PC-3 (cell line): Measurements from ENCODE around the gene BAIAP2. TPM values are rescaled to one million over a fixed set of nuclear protein-coding genes. Genes with fewer than 3 reads are reported as not detected.

ENCODE experiments used
- ATAC-seq: fragments of 200-7000 bp; cut with Tn5 transposase; 2 replicates; pipeline ENCODE4 v1.9.1; 2020; ENCODE audit warnings: mild to moderate bottlenecking, moderate library complexity
- BruUV-seq: library from RNA; stranded (reverse); fragments of 400-500 nt; replicated peaks from 2 replicates; lab custom pipeline; 2021; lab: Mats Ljungman, UMichigan
- CTCF ChIA-PET: fragments of 300-600 bp; sonication (Branson Sonifier 250); formaldehyde crosslinking; loops from one replicate; lab custom pipeline; 2022; ENCODE audit warnings: antibody characterized with exemption; lab: Charles Lee
- POLR2A ChIA-PET: fragments of 300-600 bp; sonication (Branson Sonifier 250); formaldehyde crosslinking; loops from one replicate; lab custom pipeline; 2022; ENCODE audit warnings: antibody characterized with exemption; ENCODE audit not compliant: unreplicated experiment; lab: Charles Lee
- DNase-seq: peaks from one replicate; pipeline ENCODE4 v3.0.0-alpha.2; 2015
- H2AFZ ChIP-seq: fragments of 300-600 bp; sonication (generic); 2 replicates; pipeline ENCODE4 v1.6.0; 2016; ENCODE audit warnings: antibody characterized with exemption, low read length
- H3F3A ChIP-seq: fragments of 300-600 bp; sonication (generic); one replicate; pipeline ENCODE4 v1.6.0; 2017; ENCODE audit warnings: antibody characterized with exemption, low read length, control low read depth, mild to moderate bottlenecking; ENCODE audit not compliant: unreplicated experiment
- H3K27ac ChIP-seq: fragments of 300-600 bp; sonication (generic); 2 replicates; pipeline ENCODE4 v1.5.1; 2016; ENCODE audit warnings: mild to moderate bottlenecking, low read length
- H3K27me3 ChIP-seq: fragments of 300-600 bp; sonication (generic); 2 replicates; pipeline ENCODE4 v1.6.1; 2016; ENCODE audit warnings: low read length, mixed read lengths
- H3K36me3 ChIP-seq: fragments of 300-600 bp; sonication (generic); 2 replicates; pipeline ENCODE4 v1.6.1; 2016; ENCODE audit warnings: low read depth, mixed run types, low read length, mixed read lengths
- H3K4me1 ChIP-seq: fragments of 300-600 bp; sonication (generic); 2 replicates; pipeline ENCODE4 v1.5.1; 2016; ENCODE audit warnings: low read length; ENCODE audit not compliant: insufficient read depth
- H3K4me2 ChIP-seq: fragments of 300-600 bp; sonication (generic); 2 replicates; pipeline ENCODE4 v1.6.0; 2016; ENCODE audit warnings: low read length
- H3K4me3 ChIP-seq: fragments of 300-600 bp; sonication (generic); 2 replicates; pipeline ENCODE4 v1.5.1; 2016; ENCODE audit warnings: mild to moderate bottlenecking, low read length, mixed read lengths
- H3K79me2 ChIP-seq: fragments of 300-600 bp; sonication (generic); 2 replicates; pipeline ENCODE4 v1.6.1; 2017; ENCODE audit warnings: low read length, mixed read lengths
- H3K9ac ChIP-seq: fragments of 300-600 bp; sonication (generic); 2 replicates; pipeline ENCODE4 v1.6.0; 2016; ENCODE audit warnings: mild to moderate bottlenecking, low read length
- H3K9me2 ChIP-seq: fragments of 300-600 bp; sonication (generic); replicated peaks from 2 replicates; pipeline ENCODE4 v1.6.1; 2016; ENCODE audit warnings: mixed run types, low read length, mixed read lengths
- H3K9me3 ChIP-seq: fragments of 300-600 bp; sonication (generic); 2 replicates; pipeline ENCODE4 v1.6.1; 2016; ENCODE audit warnings: low read length, mixed read lengths
- H4K20me1 ChIP-seq: fragments of 300-600 bp; sonication (generic); 2 replicates; pipeline ENCODE4 v1.6.1; 2016; ENCODE audit warnings: low read length, mixed read lengths
- EZH2 ChIP-seq: fragments of 300-600 bp; sonication (generic); IDR thresholded peaks from one replicate; pipeline ENCODE4 v1.6.1; 2017; ENCODE audit warnings: antibody characterized with exemption, mild to moderate bottlenecking, low read length; ENCODE audit not compliant: unreplicated experiment
- EZH2phosphoT487 ChIP-seq: fragments of 300-600 bp; sonication (generic); IDR thresholded peaks from 2 replicates; pipeline ENCODE4 v1.6.1; 2018; ENCODE audit warnings: mild to moderate bottlenecking, antibody characterized with exemption, low read length, borderline replicate concordance
- intact Hi-C: fragments of 100-400 bp; cut with micrococcal nuclease; formaldehyde crosslinking; loops from 2 replicates; pipeline ENCODE4 v1.9.0; 2023
- total RNA-seq: library from RNA; depleted of rRNA; stranded (reverse); fragments of >200 nt; gene quantifications from 2 replicates; pipeline ENCODE4 v1.2.3, GENCODE V29; 2014
- TF ChIP-seq, protein P1 (sequence below): fragments of 300-600 bp; sonication (generic); conservative IDR thresholded peaks from 2 replicates; pipeline ENCODE4 v1.5.1; 2017; ENCODE audit warnings: antibody characterized with exemption, low read depth, mild to moderate bottlenecking, low read length

Gene BAIAP2
- total RNA-seq, 1 experiment from 2014 or later: 56.9 TPM

DNA sequence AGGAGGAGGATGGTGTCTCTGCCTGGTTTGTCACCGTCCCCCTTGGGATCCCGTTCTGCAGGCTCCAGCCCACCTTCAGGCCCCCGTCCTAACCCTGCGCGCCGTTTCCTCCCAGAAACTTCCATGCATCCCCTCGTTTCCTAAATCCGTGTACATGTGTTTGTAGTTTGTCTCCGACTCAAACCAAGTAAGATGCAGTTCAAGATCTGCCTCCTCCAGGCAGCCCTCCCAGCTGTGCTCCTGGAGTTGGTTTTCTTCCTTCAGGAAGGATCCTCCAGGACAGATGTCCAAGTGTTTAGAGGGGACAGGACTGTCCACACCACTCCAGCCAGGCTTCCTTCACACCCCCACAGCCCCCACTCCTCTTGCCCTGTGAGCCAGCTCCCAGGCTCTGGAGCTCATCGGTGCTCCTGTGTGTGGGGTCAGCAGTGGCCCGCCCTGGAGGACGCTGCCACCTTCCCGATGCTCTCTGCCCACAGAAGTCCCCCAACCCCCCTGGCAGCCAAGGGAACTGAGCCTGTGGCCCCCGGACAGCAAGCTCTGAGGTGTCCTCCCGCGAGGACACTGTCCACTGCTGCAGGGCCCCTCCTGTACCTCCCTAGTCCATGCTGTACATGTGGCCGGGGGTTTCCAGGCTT is 11.3 kb downstream of the BAIAP2 start:
- TF ChIP-seq EZH2phosphoT487: no peak
- no peak for TF ChIP-seq EZH2
- TF ChIP-seq, protein P1, sequence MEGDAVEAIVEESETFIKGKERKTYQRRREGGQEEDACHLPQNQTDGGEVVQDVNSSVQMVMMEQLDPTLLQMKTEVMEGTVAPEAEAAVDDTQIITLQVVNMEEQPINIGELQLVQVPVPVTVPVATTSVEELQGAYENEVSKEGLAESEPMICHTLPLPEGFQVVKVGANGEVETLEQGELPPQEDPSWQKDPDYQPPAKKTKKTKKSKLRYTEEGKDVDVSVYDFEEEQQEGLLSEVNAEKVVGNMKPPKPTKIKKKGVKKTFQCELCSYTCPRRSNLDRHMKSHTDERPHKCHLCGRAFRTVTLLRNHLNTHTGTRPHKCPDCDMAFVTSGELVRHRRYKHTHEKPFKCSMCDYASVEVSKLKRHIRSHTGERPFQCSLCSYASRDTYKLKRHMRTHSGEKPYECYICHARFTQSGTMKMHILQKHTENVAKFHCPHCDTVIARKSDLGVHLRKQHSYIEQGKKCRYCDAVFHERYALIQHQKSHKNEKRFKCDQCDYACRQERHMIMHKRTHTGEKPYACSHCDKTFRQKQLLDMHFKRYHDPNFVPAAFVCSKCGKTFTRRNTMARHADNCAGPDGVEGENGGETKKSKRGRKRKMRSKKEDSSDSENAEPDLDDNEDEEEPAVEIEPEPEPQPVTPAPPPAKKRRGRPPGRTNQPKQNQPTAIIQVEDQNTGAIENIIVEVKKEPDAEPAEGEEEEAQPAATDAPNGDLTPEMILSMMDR: no peak
- Histone ChIP-seq H3F3A (no peaks in the 10 kb centered on the region), H3K9me3 (no peaks in the 10 kb centered on the region), H2AFZ (no peak overlapping the region), H3K79me2 (peaks cover 100% of the 10 kb centered on the region), H3K27me3 (no peaks in the 10 kb centered on the region), H3K4me1 (peaks cover 63% of the 10 kb centered on the region), H3K9ac (no peak overlapping the region), H4K20me1 (peaks cover 36% of the 10 kb centered on the region), H3K27ac (no peak overlapping the region), H3K36me3 (0 out of 2 replicates have a peak, but pooled peaks cover 2% of the 10 kb centered on the region), H3K9me2 (no peaks in the 10 kb centered on the region), H3K4me3 (no peak overlapping the region), H3K4me2 (no peak overlapping the region)
- BruUV-seq: no TSS peak
- intact Hi-C loops: no loop called here
- ChIA-PET POLR2A (no interaction called here), CTCF (no interaction called here)
- no peak for DNase-seq
- ATAC-seq: no peak

DNA sequence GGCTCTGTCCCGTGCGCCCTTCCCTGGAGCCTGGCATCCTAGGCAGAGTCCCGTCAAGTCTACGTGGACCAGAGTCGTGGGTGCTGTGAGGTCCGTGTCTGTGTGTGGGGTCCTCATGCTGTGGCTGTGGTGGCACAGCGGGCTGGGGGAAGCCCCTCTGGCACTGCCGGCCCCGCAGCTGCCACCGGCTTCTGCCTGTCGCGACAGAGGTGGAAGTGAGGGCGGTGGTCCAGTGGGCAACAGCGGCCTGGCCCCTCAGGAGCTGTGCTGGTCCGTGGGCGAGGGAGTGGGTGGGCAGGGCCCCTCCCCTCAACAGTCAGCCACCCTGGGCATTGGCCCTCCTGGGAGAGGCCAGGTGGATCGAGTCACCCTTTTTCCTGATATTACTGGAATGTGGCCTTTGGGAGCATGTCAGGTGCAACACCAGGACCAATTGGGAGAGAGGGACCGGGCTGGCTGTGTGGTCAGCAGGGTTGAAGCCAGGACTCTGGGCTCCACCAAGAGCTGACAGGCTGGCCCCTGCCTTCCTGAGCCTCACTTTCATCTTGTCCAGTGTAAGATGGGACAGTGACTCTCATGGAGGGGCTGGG is 11.9 kb downstream of the BAIAP2 start:
- H3K27ac ChIP-seq: no peak overlapping the region
- no peaks in the 10 kb centered on the region for H3F3A ChIP-seq
- H2AFZ ChIP-seq: no peak overlapping the region
- DNase-seq (peak; percentile 21), ATAC-seq (no peak)
- H3K9ac ChIP-seq: no peak overlapping the region
- intact Hi-C loops: no loop called here
- H3K36me3 ChIP-seq: 0 out of 2 replicates have a peak, but pooled peaks cover 2% of the 10 kb centered on the region
- peaks cover 62% of the 10 kb centered on the region for H3K4me1 ChIP-seq
- peaks cover 35% of the 10 kb centered on the region; the same call in 1 of the 2 replicates for H4K20me1 ChIP-seq
- BruUV-seq: no TSS peak
- H3K9me2 ChIP-seq: no peaks in the 10 kb centered on the region
- no peaks in the 10 kb centered on the region for H3K27me3 ChIP-seq
- no peak overlapping the region for H3K4me3 ChIP-seq
- no peaks in the 10 kb centered on the region for H3K9me3 ChIP-seq
- H3K79me2 ChIP-seq: peaks cover 100% of the 10 kb centered on the region
- no peak overlapping the region for H3K4me2 ChIP-seq
- ChIA-PET CTCF (no interaction called here), POLR2A (no interaction called here)
- TF ChIP-seq, protein P1: no peak
- TF ChIP-seq EZH2 (no peak), EZH2phosphoT487 (no peak)

DNA sequence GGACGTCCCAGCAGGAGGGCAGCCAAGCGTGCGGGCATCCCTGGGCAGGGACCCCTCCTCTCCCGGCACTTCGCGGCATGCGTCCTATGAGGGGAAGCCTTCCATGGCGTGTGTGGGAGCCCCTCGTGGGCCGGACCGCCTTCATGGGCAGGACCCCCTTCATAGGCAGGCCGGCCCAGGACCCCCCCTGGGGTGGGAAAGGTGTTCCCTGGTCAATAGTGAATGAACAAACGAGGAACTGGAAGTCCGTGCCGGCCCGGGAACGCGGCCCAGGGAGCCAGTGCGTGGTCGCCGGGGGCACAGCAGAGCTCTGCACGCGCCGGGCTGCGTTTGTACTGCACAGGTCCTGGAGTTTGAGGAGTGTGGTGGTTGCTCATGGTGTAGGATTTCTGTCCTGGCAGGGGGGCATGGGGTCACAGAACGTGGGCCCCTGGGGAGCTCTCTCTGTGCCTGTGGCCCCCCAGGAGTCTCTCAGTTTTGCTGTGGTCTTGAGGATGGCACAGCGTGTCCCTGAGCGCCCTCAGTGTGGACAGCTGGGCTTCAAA is 13.9 kb downstream of the BAIAP2 start:
- no peak overlapping the region for H3K4me3 ChIP-seq
- DNase-seq: no peak
- H3K27me3 ChIP-seq: no peaks in the 10 kb centered on the region
- H3F3A ChIP-seq: no peaks in the 10 kb centered on the region
- POLR2A ChIA-PET: no interaction called here
- no peak for ATAC-seq
- H3K9me3 ChIP-seq: no peaks in the 10 kb centered on the region
- H3K4me2 ChIP-seq: peak overlapping the region; percentile 81
- intact Hi-C loops: no loop called here
- CTCF ChIA-PET: no interaction called here
- peak overlapping the region; percentile 90 for H3K27ac ChIP-seq
- peaks cover 52% of the 10 kb centered on the region for H3K4me1 ChIP-seq
- TF ChIP-seq EZH2: no peak
- TF ChIP-seq EZH2phosphoT487: no peak
- H4K20me1 ChIP-seq: peaks cover 35% of the 10 kb centered on the region; the same call in 1 of the 2 replicates
- no peak overlapping the region for H2AFZ ChIP-seq
- 0 out of 2 replicates have a peak, but pooled peaks cover 2% of the 10 kb centered on the region for H3K36me3 ChIP-seq
- BruUV-seq: no TSS peak
- H3K79me2 ChIP-seq: peaks cover 97% of the 10 kb centered on the region
- H3K9me2 ChIP-seq: no peaks in the 10 kb centered on the region
- H3K9ac ChIP-seq: no peak overlapping the region
